SH-SY5Y (cell line): ENCODE results near the gene SHB.

ENCODE experiments used
- GATA2 ChIP-seq: IDR thresholded peaks from 2 replicates; pipeline ENCODE4 v1.6.1; 2011; ENCODE audit warnings: mild to moderate bottlenecking, low read depth, low read length
- GATA3 ChIP-seq: IDR thresholded peaks from 2 replicates; pipeline ENCODE4 v1.6.1; 2011; ENCODE audit warnings: low read depth, mild to moderate bottlenecking, low read length, moderate library complexity

DNA sequence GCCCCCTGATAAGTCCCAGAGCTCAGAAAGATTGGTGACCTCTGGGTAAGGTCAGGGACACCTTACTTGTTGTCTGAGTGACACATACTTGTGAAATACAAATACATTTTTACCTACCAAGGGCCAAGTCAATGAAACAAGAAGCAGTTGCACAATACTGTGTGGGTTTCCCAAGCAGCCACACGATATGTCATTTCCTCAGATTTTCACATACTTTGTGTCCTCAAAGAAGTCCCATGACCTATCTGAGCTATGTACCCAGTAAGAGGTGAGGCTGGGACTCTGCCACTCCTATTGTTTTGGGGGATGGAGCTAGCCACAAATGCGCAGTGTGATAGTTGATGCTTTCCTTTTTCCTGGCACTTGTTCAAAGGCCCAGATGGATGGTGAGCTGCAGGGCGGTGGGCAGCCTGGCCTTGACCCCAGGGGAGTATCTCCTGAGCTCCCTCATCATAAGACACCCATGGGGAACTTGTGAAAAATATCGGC, 160.3 kb downstream of the SHB start:
- TF ChIP-seq GATA2 (no peak), GATA3 (no peak)
